ENCODE measurements around the gene C17orf75.

Gene C17orf75

GRCh38 chr17:32287804-32288511 is 54.0 kb downstream of the C17orf75 start:
- no peak overlapping the region for H2AFZ ChIP-seq (ENCODE audit: low read depth, low read length)
- H3K4me1 ChIP-seq (ENCODE audit: control insufficient read depth, insufficient read depth, low read depth, low read length) = peaks cover 5% of the 10 kb centered on the region
- no peak overlapping the region for H3K27ac ChIP-seq (ENCODE audit: low read length, poor library complexity, severe bottlenecking)
- no peak overlapping the region for H3K4me3 ChIP-seq (ENCODE audit: insufficient read depth in 1 of 2, low read depth in 1 of 2, low read length in 2 of 2)
- no peak overlapping the region for H4K91ac ChIP-seq (ENCODE audit: low read length)
- H3K18ac ChIP-seq (ENCODE audit: low read depth in 1 of 2, low read length in 2 of 2) = no peak overlapping the region
- no peak overlapping the region for H3K23ac ChIP-seq (ENCODE audit: low read length in 2 of 2)
- no peak overlapping the region for H2BK12ac ChIP-seq (ENCODE audit: low read length in 2 of 2)
- H3K27me3 ChIP-seq (ENCODE audit: control insufficient read depth in 1 of 2, insufficient read depth in 1 of 2, low read length in 2 of 2) = peaks cover 16 to 27% of the 10 kb centered on the region in 2 experiments
- H3K14ac ChIP-seq (ENCODE audit: low read length in 2 of 2) = no peak overlapping the region
- no peaks in the 10 kb centered on the region for H3K79me1 ChIP-seq (replicated peaks; ENCODE audit: low read length, poor library complexity, severe bottlenecking)
- no peak overlapping the region for H2BK5ac ChIP-seq (ENCODE audit: low read depth, low read length, poor library complexity, severe bottlenecking)
- no peak overlapping the region for H2BK15ac ChIP-seq (ENCODE audit: low read depth, poor library complexity, severe bottlenecking)
- H3K9ac ChIP-seq (ENCODE audit: low read length) = no peak overlapping the region
- no peak overlapping the region for H2BK120ac ChIP-seq (ENCODE audit: low read depth, low read length)
- H3K36me3 ChIP-seq (ENCODE audit: control insufficient read depth in 1 of 2, insufficient read depth in 2 of 2, low read depth in 1 of 2, low read length in 2 of 2) = no peaks in the 10 kb centered on the region
- H3K9me3 ChIP-seq (ENCODE audit: control insufficient read depth, low read length) = no peaks in the 10 kb centered on the region
- H2AK5ac ChIP-seq (ENCODE audit: low read length, severe bottlenecking) = no peak overlapping the region
- H4K8ac ChIP-seq (ENCODE audit: low read length) = no peak overlapping the region
- 78% methylated on average over 10 of the region's 10 CpGs for WGBS
- no peak for DNase-seq
- H3K4me2 ChIP-seq (ENCODE audit: low read length, poor library complexity, severe bottlenecking) = no peak overlapping the region
- H3K4ac ChIP-seq (ENCODE audit: low read depth in 1 of 2, low read length in 2 of 2) = no peak overlapping the region

- Histone ChIP-seq H2BK15ac (ENCODE audit: low read depth, poor library complexity, severe bottlenecking) (no peak overlapping the region), H3K27me3 (ENCODE audit: control insufficient read depth in 1 of 2, insufficient read depth in 1 of 2, low read length in 2 of 2) (peaks cover 17 to 29% of the 10 kb centered on the region in 2 experiments), H2BK12ac (ENCODE audit: low read length in 2 of 2) (no peak overlapping the region), H3K23ac (ENCODE audit: low read length in 2 of 2) (no peak overlapping the region), H3K36me3 (ENCODE audit: control insufficient read depth in 1 of 2, insufficient read depth in 2 of 2, low read depth in 1 of 2, low read length in 2 of 2) (no peaks in the 10 kb centered on the region), H3K4ac (ENCODE audit: low read depth in 1 of 2, low read length in 2 of 2) (no peak overlapping the region), H2AFZ (ENCODE audit: low read depth, low read length) (no peak overlapping the region), H3K27ac (ENCODE audit: low read length, poor library complexity, severe bottlenecking) (no peak overlapping the region), H3K4me3 (ENCODE audit: insufficient read depth in 1 of 2, low read depth in 1 of 2, low read length in 2 of 2) (no peak overlapping the region), H3K4me1 (ENCODE audit: control insufficient read depth, insufficient read depth, low read depth, low read length) (peaks cover 5% of the 10 kb centered on the region), H3K9ac (ENCODE audit: low read length) (no peak overlapping the region), H4K8ac (ENCODE audit: low read length) (no peak overlapping the region), H3K9me3 (ENCODE audit: control insufficient read depth, low read length) (no peaks in the 10 kb centered on the region), H2BK5ac (ENCODE audit: low read depth, low read length, poor library complexity, severe bottlenecking) (no peak overlapping the region), H2AK5ac (ENCODE audit: low read length, severe bottlenecking) (no peak overlapping the region), H3K79me1 (replicated peaks; ENCODE audit: low read length, poor library complexity, severe bottlenecking) (no peaks in the 10 kb centered on the region), H3K18ac (ENCODE audit: low read depth in 1 of 2, low read length in 2 of 2) (no peak overlapping the region), H2BK120ac (ENCODE audit: low read depth, low read length) (no peak overlapping the region), H4K91ac (ENCODE audit: low read length) (no peak overlapping the region), H3K14ac (ENCODE audit: low read length in 2 of 2) (no peak overlapping the region), H3K4me2 (ENCODE audit: low read length, poor library complexity, severe bottlenecking) (no peak overlapping the region)
- WGBS = 85% methylated on average over 5 of the region's 5 CpGs
- DNase-seq = no peak
Measured at GRCh38 chr17:32286518-32286900, 55.5 kb downstream of the C17orf75 start.

GRCh38 chr17:32285746-32286517 is 56.0 kb downstream of the C17orf75 start:
- Histone ChIP-seq H3K4me2 (ENCODE audit: low read length, poor library complexity, severe bottlenecking) (no peak overlapping the region), H3K36me3 (ENCODE audit: control insufficient read depth in 1 of 2, insufficient read depth in 2 of 2, low read depth in 1 of 2, low read length in 2 of 2) (no peaks in the 10 kb centered on the region), H3K4me3 (ENCODE audit: insufficient read depth in 1 of 2, low read depth in 1 of 2, low read length in 2 of 2) (no peak overlapping the region), H4K91ac (ENCODE audit: low read length) (no peak overlapping the region), H3K4ac (ENCODE audit: low read depth in 1 of 2, low read length in 2 of 2) (no peak overlapping the region), H3K14ac (ENCODE audit: low read length in 2 of 2) (no peak overlapping the region), H3K27me3 (ENCODE audit: control insufficient read depth in 1 of 2, insufficient read depth in 1 of 2, low read length in 2 of 2) (peaks cover 18 to 32% of the 10 kb centered on the region in 2 experiments), H2BK12ac (ENCODE audit: low read length in 2 of 2) (no peak overlapping the region), H3K18ac (ENCODE audit: low read depth in 1 of 2, low read length in 2 of 2) (no peak overlapping the region), H4K8ac (ENCODE audit: low read length) (no peak overlapping the region), H2AFZ (ENCODE audit: low read depth, low read length) (no peak overlapping the region), H2BK15ac (ENCODE audit: low read depth, poor library complexity, severe bottlenecking) (no peak overlapping the region), H3K9me3 (ENCODE audit: control insufficient read depth, low read length) (no peaks in the 10 kb centered on the region), H2AK5ac (ENCODE audit: low read length, severe bottlenecking) (no peak overlapping the region), H3K4me1 (ENCODE audit: control insufficient read depth, insufficient read depth, low read depth, low read length) (peaks cover 5% of the 10 kb centered on the region), H2BK5ac (ENCODE audit: low read depth, low read length, poor library complexity, severe bottlenecking) (no peak overlapping the region), H3K79me1 (replicated peaks; ENCODE audit: low read length, poor library complexity, severe bottlenecking) (no peaks in the 10 kb centered on the region), H3K9ac (ENCODE audit: low read length) (no peak overlapping the region), H2BK120ac (ENCODE audit: low read depth, low read length) (no peak overlapping the region), H3K27ac (ENCODE audit: low read length, poor library complexity, severe bottlenecking) (no peak overlapping the region), H3K23ac (ENCODE audit: low read length in 2 of 2) (no peak overlapping the region)
- WGBS = 84% methylated on average over 9 of the region's 9 CpGs
- DNase-seq = no peak

- Histone ChIP-seq H3K27me3 (ENCODE audit: control insufficient read depth in 1 of 2, insufficient read depth in 1 of 2, low read length in 2 of 2) (peaks cover 23 to 38% of the 10 kb centered on the region in 2 experiments), H2BK120ac (ENCODE audit: low read depth, low read length) (no peak overlapping the region), H2AFZ (ENCODE audit: low read depth, low read length) (no peak overlapping the region), H2BK15ac (ENCODE audit: low read depth, poor library complexity, severe bottlenecking) (no peak overlapping the region), H3K9me3 (ENCODE audit: control insufficient read depth, low read length) (no peaks in the 10 kb centered on the region), H2BK5ac (ENCODE audit: low read depth, low read length, poor library complexity, severe bottlenecking) (no peak overlapping the region), H3K4me3 (ENCODE audit: insufficient read depth in 1 of 2, low read depth in 1 of 2, low read length in 2 of 2) (no peak overlapping the region), H2AK5ac (ENCODE audit: low read length, severe bottlenecking) (no peak overlapping the region), H3K14ac (ENCODE audit: low read length in 2 of 2) (no peak overlapping the region), H3K4me2 (ENCODE audit: low read length, poor library complexity, severe bottlenecking) (no peak overlapping the region), H3K18ac (ENCODE audit: low read depth in 1 of 2, low read length in 2 of 2) (no peak overlapping the region), H4K91ac (ENCODE audit: low read length) (no peak overlapping the region), H3K9ac (ENCODE audit: low read length) (no peak overlapping the region), H3K36me3 (ENCODE audit: control insufficient read depth in 1 of 2, insufficient read depth in 2 of 2, low read depth in 1 of 2, low read length in 2 of 2) (no peaks in the 10 kb centered on the region), H3K27ac (ENCODE audit: low read length, poor library complexity, severe bottlenecking) (no peak overlapping the region), H3K4ac (ENCODE audit: low read depth in 1 of 2, low read length in 2 of 2) (no peak overlapping the region), H4K8ac (ENCODE audit: low read length) (no peak overlapping the region), H2BK12ac (ENCODE audit: low read length in 2 of 2) (no peak overlapping the region), H3K4me1 (ENCODE audit: control insufficient read depth, insufficient read depth, low read depth, low read length) (peaks cover 11% of the 10 kb centered on the region), H3K23ac (ENCODE audit: low read length in 2 of 2) (no peak overlapping the region), H3K79me1 (replicated peaks; ENCODE audit: low read length, poor library complexity, severe bottlenecking) (no peaks in the 10 kb centered on the region)
- DNase-seq = no peak
- WGBS = 90% methylated on average over 8 of the region's 8 CpGs
Measured at GRCh38 chr17:32285306-32285705, 56.7 kb downstream of the C17orf75 start.
